Activated CD4-positive, alpha-beta T cell treated with anti-CD3 and anti-CD28 coated beads, Interleukin-2, Interleukin-6, amounts not matched to agents 100 ng/mL and 50 ng/mL, durations not matched to agents 16 hours and 8 hours (primary cell): ENCODE results near the gene PRKG1.

ENCODE experiments used
- DNase-seq: peaks from one replicate; pipeline ENCODE4 v3.0.0-alpha.2; 2020

PRKG1 gene

GRCh38 chr10:52043811-52044210 lies 969.5 kb downstream of the PRKG1 start:
- no peak for DNase-seq

- no peak for DNase-seq
Observed at GRCh38 chr10:52048051-52048450, 973.8 kb downstream of the PRKG1 start.

DNA sequence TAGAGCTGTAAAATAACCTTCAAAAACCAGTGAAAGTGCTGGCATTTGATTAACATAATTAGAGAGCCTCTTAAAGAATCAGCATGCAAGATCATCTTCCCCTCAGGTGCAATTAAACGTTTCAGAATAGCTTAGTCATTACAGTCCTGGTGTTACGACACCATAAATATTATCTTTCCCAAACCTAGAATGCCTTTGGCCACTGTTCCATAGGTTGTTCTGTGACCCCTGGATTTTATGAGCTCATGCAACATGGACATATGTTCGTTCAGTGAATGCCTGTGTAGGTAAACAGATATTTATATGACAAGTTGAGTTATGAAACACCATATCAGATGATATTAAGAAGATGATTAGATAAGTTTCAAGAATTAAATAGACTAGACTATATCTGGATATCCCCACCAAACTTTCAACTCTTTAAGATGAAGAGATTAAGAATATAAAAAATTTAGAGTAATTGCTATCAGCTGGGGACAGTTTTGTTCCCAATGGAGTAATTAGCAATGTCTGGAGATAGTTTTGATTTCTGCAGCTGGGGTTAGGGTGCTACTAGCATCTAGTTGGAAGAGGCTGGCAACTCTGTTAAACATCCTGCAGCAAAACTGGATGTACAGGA lies 976.3 kb downstream of the PRKG1 start:
- DNase-seq: no peak

DNA sequence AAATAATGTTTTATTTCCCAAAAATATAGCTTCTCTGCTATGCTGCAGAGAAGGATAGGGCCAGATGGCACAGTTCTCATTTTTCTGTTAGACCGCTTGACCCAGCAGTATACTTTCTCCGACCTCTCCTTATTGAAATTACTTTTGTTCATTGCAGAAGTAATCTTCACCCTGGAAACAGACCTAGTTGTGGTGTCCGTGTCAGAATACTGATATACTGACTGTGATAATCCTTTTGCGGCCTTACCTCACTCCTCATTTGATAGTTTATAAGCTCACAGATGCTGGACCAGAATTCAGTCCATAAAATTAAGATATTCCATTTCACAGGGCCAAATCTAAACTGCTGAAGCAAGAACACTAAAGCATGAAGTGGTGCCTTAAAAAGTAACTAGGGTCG lies 979.2 kb downstream of the PRKG1 start:
- DNase-seq: no peak

DNA sequence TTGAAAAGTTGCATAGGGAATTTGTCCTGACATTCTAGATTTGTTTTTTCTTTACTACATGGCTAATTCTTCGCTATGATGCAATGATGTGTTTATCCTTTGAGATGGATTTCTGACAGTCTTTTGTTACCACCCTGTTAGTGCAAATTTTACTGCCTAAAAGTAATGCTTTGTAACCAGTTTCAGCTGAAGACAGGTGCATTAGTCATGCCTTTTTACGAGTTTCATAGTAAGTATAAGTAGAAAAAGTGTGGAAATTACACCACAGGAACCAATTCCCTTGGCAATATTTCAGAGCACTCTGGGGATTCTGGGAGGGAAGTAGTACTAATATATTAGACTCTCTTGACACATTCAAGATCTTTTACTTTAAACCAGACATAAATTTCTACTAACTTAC lies 982.0 kb downstream of the PRKG1 start:
- DNase-seq: no peak

DNA sequence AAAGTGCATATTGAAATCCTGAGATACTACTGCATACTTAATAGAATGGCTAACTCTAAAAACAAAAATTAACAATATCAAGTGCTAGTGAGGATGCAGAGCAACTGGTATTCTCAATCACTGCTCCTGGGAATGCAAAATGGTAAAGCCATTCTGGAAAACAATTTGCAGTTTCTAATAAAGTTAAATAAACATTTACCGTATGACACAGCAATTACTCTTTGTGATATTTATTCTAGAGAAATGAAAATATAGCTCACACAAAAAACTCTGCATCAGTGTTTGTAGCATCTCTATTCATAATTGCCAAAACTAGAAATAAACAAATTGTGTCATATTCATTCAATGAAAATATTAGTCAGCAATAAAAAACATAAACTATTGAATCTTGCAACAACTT lies 984.8 kb downstream of the PRKG1 start:
- no peak for DNase-seq

- DNase-seq: no peak
Observed at GRCh38 chr10:52063159-52063558, 988.9 kb downstream of the PRKG1 start.

- no peak for DNase-seq
Observed at GRCh38 chr10:52064084-52064845, 990.0 kb downstream of the PRKG1 start.

DNA sequence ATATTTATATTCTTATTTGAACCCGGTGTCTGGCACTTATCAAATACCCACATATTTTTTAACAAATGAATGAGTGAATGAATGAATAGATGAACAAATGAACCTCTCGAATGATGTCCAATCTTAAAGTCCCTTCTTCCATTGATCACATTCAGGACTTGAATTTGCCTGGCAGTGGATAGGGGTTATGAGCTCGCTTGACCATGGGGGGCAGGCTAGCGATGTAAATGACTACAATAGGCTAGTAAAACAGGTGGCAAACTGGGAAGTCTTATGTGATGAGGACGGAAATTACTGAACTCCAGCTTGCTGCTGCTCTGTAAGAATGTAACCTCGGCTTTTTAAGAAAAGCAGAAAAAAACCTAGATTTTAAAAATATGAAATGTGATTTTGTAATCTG lies 992.1 kb downstream of the PRKG1 start:
- no peak for DNase-seq

- no peak for DNase-seq
Observed at GRCh38 chr10:52068485-52068884, 994.2 kb downstream of the PRKG1 start.

GRCh38 chr10:52071814-52072213 lies 997.5 kb downstream of the PRKG1 start:
- DNase-seq: no peak

GRCh38 chr10:52074505-52075026 lies 1000.3 kb downstream of the PRKG1 start:
- no peak for DNase-seq

DNA sequence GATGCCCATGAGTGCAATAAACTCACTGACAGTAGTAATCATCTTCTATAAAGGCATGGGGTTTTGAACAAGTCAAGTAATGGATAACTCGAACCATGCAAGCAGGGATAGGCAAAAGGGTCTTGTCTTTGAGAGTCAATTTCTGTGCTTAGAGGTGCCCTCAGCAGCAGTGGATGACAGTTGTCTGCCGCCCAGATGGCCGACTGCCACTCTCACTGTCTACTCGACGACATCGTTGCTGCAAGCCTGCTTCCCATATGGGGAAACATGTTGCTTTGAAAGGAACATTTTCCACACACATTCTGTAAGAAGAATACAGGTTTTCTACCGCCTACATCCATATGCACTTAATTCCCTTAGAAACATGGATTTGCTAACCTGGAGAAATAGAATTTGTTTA lies 1003.5 kb downstream of the PRKG1 start:
- no peak for DNase-seq

- no peak for DNase-seq
Observed at GRCh38 chr10:52078397-52078937, 1004.2 kb downstream of the PRKG1 start.

- DNase-seq: no peak
Observed at GRCh38 chr10:52082307-52082706, 1008.0 kb downstream of the PRKG1 start.

DNA sequence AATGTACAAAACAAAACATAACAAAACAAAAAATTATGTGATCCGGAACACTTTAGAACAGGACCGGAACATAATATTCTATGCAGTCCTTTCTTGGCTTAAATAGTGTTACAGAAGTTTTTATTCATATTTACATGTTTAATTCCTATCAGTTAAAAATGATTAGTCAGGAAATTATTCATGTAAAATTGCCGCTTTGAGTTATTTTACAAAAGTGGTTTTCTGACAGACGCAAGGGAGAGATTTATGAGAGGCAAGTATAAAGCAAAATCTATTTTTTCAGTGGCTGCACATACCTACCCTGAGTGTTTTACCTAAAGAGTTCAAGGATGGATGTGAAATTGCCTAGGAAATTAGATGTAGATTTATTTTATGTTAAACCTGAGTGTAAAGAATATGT lies 1009.1 kb downstream of the PRKG1 start:
- no peak for DNase-seq

GRCh38 chr10:52092390-52092789 lies 1018.1 kb downstream of the PRKG1 start:
- no peak for DNase-seq

- DNase-seq: no peak
Observed at GRCh38 chr10:52098130-52098529, 1023.8 kb downstream of the PRKG1 start.

GRCh38 chr10:52099026-52099600 lies 1024.8 kb downstream of the PRKG1 start:
- DNase-seq: no peak

- DNase-seq: no peak
Observed at GRCh38 chr10:52100011-52100547, 1025.8 kb downstream of the PRKG1 start.

GRCh38 chr10:52105301-52105700 lies 1031.0 kb downstream of the PRKG1 start:
- DNase-seq: no peak

DNA sequence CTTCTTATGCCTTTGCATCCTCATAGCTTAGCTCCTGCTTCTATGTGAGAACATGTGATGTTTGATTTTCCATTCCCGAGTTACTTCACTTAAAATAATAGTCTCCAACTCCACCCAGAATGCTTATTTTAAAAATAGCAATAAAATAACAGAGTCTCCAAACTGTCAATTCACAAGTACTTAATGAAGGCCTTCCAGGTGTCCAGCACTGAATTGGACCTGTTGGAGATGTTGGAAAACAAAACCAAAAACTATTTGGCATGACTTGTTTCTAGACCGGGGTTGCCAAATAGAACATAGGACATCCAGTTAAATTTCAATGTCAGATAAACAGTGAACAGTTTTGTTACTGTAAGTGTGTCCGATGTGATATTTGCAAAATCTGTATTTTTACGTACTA lies 1031.7 kb downstream of the PRKG1 start:
- DNase-seq: no peak

DNA sequence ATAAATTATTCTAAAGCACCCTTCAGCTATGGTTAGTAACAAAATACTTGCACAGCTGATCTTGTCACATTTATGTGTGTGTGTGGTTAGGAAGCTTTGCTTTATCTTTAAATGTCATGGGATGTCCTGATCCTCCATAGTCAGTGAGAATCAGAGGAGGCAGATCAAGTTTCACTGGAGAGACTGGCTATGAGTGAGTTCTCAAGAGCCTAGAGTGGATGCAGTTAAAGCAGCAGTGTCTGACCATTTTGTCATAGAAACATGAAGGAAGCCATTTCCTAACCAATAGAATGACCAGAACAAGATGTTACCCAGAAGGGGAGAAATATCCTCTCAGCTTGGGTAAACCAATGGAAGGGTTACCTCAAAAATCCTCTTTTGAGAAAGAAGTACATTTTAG lies 1032.6 kb downstream of the PRKG1 start:
- no peak for DNase-seq

DNA sequence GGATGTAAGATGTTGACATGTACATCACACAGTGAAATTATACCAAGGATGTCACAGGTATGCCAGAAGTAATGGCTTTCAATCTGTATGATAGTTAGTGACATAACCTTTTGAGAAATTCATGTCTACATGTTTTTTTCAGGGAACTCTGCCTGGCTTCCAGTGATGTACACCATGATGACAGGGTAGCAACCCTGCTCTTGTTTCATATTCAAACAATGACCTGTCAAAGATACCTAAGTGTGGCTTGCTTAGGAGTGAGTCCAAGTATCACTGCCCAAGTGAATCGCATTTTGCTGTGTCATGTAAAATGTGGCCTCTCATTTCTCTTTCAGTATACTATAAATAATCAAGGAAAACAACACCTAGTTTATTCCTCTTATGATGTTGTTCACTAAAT lies 1033.9 kb downstream of the PRKG1 start:
- no peak for DNase-seq
